Measurements from ENCODE around the gene TSPAN5.
"Not testable (repeated sequence)": the region's sequence is repeated elsewhere in the genome, so short reads cannot be mapped to it uniquely, and the experiment has no call there.

Gene TSPAN5

DNA sequence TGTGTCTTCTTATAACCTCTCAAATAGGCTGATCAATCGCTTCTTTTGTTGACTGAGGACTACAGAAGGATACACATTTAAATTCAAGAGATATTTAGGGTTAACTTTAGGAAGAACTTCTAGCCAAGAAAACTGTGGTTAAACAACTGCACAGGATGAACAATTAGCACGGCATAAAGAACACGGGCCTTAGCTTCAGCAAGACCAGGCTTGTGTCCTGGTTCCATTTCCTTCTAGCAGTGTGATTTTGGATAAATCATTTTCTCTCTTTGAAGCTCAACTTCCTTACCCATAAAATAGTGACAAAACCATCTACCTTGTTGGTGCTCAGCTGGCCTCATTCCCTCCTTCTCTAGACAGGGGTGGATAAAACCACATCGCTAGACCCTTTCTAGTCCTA lies 117.6 kb downstream of the TSPAN5 start:
- no peak for DNase-seq

DNA sequence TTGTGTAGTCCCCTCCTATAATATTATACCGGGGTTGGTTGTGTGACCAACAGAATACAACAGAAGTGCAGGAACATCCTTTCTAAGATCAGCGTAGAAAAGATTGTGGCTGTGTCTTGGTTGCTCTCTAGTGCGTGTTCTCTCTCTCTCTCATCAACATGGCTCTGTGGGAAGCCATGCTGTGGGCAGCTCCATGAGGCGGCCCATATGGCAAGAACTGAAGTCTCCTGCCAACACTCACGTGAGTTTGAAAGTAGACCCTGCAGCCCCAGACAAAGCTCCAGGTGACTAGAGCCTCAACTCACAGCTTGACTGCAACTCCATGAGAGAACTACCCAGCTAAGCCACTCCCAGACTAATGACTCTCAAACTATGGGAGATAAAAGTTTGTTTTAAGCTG lies 118.7 kb downstream of the TSPAN5 start:
- no peak for DNase-seq

DNA sequence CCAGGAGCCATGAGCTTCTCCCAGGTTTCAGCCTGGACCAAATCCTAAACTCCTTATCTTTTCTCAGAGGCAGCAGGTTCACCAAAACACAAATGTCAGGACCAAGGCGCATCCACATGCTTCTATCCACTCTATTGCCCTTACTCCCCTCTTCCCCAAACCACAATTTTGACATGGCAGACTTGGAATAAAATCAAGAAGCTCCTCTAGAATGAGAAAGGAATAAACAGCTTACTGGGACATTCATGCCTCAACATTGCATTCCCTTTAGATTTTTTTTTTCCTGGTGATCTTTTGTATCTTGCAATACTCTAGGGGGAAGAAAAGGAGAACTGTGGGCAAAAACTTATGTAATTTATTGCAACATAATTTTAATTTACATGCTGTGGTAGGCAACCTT lies 119.1 kb downstream of the TSPAN5 start:
- DNase-seq, result no peak

DNA sequence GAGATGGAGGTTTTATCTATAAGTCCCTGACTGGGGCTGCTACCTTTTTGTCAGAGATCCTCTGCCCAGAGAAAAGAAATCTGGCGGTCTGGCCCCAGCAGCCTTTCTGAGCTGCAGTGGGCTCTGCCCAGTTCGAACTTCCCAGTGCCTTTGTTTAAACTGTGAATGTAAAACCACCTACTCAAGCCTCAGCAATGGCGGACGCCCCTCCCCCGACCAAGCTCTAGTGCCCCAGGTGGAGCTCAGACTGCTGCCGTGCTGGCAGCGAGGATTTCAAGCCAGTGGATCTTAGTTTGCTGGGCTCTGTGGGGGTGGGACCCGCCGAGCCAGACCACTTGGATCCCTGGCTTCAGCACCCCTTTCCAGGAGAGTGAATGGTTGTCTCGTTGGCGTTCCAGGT lies 121.8 kb downstream of the TSPAN5 start:
- no peak for DNase-seq

DNA sequence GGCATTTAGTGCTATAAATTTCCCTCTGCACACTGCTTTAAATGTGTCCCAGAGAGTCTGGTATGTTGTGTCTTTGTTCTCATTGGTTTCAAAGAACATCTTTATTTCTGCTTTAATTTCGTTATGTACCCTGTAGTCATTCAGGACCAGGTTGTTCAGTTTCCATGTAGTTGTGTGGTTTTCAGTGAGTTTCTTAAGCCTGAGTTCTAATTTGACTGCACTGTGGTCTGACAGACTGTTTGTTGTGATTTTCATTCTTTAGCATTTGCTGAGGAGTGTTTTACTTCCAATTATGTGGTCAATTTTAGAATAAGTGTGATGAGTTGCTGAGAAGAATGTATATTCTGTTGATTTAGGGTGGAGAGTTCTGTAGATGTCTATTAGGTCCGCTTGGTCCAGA lies 124.3 kb downstream of the TSPAN5 start:
- DNase-seq, result not testable (repeated sequence)

DNA sequence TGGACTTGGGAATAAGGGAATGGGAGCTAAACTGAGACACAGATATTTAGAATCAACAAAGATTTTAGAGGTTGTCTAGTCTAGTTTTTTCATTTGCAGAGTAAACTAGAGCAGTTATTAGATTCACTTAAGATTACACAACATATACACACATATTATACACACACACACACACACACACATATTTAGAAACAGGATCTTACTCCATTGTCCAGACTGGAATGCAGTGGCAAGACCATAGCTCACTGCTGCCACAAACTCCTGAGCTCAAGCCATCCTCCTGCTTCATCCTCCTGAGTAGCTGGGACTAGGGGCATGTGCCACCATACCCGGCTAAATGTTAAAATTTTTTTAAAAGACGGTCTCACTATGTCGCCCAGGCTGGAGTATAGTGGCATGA lies 127.8 kb downstream of the TSPAN5 start:
- no peak for DNase-seq

DNA sequence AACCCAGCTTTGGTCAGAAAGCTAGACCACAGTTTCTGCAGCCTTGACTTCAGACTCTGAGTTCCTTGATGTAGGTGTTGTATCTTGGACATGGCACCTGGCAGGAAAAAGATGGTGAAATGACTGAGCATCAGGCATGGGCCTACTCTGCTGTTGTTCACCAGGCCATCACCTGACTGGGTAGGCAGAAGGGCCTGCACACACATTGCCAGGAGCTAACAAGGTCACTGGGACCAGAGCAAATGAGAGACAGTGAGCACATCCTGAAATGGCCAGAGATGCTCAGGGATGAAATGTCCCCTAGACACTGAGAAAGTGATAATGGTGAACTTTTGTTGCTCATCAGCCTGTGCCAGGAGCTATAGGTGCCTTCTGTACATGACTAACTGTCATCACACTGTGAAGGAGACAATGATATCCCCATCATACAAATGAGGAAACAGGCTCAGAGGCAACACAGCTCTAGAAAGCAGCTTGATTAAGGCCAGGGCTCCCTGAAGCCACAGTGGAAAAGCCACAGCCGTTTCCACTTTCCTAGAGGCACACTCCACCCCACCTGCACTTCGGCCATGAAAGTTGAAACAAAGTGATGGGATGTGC lies 128.3 kb downstream of the TSPAN5 start:
- no peak for DNase-seq

DNA sequence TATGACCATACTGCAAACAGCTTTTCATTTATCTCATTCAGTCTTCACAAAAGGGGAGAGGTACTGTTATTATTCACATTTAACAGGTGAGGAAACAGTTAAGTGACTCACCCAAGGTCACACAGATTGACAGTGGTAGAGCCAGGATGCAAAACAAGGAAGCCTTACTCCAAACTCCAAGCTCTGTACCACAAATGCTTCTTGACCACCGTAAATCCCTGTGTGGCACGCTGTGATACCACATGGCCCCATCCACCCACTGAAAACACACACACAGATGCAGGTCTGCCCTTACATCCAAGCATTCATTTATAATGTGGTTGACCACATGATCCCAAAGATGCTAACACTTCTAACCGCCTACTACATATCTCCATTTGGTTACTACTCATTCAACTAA lies 129.5 kb downstream of the TSPAN5 start:
- no peak for DNase-seq

DNA sequence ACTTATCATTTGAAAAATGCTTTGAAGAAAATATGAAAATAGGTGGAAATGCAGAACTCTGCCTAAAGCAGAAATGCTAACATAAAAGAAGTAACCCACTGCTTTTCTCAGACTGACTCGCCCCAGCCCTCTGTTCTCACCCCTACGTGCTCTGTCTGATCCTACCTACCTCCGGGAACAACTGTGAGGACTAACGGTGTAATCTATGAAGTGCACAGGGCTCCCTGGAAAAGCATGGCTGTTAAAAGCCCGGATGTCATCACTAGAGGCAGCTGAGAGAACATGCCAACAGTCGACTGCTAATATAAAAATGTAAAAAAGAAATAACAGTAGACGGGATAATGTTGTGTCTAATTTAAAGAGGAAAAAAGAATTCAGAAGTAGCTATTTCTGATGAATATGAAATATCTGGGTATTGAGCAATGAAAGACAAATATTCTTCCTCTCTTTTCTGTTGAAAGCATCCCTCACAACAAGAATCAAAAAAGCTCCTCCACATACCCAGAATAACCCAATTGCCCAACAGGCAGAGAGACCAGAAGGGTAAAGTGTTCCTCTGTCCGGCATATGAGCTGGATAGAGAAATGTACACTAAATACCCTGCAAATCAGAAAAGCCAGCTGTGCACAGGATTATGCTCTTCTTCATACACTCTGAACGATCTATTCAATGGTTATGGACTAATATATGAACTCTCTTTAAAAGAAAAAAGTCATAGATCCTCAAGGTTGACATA lies 130.7 kb downstream of the TSPAN5 start:
- DNase-seq, result no peak

DNA sequence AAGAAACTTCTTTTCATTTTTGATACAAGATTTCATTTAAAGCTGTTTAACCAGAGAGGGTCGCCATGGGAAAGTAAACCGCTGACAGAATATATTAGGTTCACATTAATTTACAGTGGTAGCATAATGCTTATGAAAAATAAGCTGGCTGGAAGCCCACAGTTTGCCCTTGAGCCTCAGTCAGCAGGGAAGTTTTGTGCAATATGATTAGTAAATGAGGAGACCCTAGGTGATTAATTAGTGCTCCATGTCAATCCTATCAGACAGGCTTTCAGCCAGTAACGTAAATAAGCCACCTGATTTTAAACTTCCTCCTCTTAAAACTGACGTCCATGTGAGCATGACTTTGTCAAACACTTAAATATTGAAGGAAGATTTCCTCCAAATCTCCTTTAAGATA lies 134.2 kb downstream of the TSPAN5 start:
- DNase-seq, result no peak

DNA sequence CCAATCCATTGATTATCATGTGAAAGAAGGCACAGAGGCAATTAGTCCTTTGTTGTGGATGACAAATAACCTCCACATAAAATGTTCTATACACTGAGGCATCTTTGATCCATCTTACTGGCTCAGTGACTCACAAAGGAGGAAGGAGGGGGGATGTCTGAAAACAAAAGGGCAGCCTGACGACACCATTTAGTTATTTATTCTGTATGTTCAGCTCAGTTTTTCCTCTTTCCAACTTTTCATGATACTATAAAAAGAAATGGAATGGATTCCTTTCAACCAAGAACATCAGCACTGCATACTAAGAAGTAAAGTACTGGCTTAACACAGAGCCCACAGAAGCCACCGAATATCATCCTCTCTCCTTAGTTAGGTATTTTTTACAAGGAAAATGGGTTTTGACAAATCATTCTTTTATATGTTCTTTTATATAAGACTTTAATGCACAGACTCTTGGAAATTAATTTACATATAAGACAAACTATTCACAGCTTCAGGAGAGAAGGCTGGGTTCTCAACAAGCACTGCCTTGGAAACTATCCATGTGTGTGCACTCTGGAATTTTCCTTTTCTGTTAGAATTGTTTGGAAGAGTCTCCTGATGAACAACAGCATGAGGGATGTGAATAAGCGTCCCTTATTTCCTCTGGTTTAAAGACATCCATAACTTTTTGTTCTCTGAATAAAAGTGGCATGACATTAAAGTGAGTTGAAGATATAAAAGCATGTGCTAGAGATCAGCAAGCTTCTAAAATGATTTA lies 135.6 kb downstream of the TSPAN5 start:
- no peak for DNase-seq

DNA sequence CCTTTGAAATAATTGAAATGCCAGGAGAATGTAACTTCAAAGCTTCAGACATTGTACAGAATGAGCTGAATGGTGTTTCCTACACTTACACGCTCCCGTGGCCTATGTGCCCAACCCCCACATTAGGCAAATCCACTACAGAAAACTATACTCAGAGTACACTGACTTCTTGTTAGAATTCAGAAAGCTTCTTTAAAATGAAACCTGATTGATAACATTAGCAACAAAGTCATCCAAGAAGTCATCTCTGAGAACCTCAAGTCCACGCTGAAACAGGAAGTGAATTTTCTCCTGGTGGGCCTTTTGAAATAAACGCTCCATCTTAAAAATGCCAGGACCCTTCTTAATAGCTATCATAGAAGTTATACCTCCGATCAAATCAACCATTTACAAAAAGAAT lies 136.3 kb downstream of the TSPAN5 start:
- DNase-seq, result no peak

DNA sequence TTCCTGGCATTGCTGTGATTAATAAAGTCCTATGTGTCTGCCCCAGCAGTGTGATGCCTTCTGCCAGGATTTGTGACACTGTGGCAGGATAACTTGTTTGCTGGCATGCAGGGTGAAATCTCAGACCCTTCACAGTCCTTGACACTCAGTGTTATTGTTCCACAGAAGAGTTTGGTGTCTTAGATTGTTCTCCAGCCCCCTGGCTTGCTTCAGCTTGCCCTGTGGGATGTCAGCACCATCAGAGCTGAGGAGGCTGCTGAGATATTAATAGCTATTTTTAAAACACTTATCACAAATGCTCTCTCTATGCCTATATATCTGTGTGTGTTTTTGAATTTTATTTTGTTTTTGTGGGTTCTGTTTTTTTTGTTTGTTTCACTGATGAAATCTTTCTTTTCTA lies 136.9 kb downstream of the TSPAN5 start:
- DNase-seq, result no peak

DNA sequence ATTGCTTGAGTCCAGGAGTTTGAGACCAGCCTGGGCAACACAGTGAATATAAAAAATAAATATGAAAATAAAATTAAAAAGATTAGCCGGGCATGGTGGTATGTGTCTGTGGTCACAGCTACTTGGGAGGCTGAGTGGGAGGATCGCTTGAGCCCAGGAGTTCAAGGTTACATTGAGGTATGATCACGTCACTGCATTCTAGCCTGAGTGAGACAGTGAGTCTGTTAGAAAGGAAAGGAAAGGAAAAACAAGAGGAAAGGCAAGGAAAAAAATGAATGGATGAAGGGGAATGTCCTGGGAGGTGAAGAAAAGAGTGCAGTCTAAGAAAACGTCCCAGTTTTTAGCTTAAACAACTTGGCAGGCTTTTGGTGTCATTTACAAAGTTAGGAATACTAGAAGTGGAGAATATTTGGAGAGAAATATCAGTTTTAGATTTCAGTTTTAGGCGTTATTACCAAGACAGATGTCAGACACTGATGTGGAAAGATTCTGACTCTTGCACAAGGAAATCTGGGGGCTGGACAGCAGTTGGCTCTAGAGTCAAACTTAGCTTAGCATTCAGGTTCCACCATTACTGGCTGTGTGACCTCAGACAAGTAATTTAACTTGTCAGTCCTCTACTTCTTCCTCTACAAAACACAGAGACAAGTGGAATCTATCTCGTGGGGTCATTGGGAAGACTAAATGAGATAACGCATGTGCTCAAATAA lies 139.0 kb downstream of the TSPAN5 start:
- DNase-seq, result no peak

DNA sequence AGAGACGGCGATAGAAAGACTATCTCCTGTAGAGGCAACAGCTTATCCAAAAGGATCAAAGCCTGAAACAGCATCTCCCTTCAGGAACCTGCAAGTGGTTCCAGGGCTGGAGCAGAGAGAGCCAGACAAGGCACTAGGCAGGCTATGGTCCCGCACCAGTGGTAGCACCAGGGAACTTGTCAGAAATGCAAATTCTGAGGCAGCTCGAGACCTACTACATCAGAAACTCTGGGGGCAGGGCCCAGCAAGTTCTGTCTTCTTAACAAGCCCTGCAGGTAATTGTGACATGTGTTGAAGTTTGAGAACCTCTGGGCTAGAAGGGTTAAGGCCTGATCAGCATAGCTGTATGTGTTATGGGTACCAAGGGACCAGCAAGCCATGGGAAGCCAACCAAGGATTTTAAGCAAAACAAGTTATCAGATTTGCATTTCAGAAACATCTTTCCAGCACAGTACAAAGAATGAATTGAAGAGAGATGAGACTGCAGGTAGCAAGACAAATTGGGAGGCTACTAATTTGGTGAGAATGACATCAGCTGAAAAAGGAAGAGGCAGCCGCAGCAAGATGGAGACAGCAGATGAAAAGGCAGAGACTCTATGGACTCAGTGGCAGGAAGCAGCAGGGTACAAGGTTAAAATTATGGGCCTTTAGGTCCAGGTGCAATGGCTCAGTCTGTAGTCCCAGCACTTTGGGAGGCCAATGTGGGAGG lies 139.7 kb downstream of the TSPAN5 start:
- no peak for DNase-seq

DNA sequence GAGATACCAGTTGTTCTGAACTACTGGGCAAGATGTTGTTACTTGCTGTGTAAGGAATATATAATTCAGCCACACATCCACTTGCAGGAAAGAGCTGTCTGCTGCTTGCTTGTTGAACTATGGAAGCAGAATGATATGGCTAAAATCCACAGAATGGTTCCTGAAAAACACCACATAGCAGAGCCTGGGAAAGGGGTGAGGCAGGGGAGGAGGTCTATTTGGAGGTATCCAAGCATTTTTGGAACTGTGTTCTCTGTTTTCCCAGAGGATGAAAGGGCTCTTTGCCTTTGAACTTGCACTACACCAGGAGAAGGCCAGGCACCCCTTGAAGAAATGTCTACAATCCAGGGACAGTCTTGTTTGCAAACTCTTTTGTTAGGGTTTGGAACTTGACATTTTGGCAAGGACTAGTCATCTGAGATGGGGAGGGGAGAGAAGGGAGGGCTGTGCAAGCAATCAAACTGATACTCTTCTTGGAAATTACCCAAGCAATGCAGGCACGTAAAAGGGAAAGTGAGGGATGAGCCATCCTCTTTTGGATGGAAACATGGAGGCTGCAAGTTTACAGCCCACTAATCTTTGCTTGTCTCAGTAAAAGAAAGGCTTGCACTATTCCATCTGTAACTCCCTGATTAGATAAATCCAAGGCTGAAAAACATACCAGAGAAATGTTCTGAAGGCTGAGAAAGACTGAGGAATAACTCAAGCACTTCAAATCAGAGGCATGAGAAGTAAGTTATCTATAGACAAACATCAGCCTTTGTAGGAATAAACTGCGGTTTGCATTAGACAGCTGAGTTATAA lies 141.0 kb downstream of the TSPAN5 start:
- DNase-seq, result no peak

DNA sequence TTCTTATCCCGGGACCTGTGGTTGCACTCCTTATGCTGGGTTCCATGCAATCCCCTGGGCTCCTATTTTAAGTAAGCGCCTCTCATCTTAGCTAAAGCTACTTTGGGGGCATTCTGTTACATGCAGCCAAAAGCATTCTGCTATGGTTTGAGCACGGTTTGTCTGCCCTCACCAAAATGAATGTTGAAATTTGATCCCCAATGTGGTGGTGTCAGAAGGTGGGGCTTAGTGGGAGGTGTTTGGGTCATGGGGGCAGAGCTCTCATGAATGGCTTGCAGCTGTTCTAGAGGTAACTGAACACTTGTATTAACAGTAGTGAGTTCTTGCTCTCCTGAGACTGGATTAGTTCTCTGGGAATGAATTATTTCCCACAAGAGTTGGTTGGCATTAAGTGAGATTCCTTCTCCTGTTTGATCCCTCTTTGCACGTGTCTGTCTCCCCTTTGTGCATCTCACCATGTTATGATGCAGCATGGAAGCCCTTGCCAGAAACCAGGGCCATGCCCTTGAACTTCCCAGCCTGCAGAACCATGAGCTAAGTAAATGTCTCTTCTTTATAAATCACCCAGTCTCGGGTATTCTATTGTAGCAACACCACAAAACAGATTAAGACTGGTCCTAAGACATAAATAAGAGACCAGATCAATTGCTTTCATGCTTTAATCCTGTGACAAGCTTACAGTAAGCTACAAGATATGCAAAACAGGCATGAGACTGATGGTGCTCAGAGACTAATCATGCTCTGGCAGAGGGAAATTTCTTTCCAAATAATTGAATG lies 141.8 kb downstream of the TSPAN5 start:
- DNase-seq, result no peak

DNA sequence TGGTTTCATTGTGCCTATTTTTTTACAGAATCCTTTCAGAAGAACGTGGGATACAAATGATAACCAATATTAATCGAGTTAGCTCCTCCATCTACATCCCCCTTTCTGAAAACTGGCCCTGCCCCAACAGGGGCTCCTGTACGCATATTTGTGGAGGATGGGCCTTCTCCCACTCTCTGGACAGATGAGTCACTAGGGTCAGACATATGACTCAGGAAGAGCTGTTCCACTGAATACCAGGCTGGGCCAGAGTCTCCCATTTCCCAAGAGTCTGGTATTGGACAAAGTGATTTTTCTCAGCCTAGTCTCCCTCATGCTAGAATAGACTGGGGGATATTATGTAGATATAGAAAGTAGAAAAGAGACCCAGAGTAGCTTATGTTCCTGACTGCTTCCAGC lies 142.4 kb downstream of the TSPAN5 start:
- DNase-seq, result no peak

DNA sequence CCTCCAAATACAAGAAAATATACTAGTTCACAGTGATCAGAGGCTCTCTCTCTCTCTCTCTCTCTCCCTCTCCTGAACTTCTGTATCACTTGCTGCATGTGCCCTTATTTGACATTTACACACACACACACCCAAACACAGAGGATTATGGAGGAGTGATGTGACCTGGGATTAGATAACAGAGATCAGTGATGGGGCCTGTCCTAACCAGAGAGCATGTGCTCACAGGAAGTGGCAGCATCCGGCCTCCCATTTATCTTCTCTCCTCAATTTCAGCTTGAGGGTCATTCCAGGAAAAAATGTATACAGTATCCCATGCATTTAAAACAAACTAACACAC lies 143.0 kb downstream of the TSPAN5 start:
- DNase-seq, result no peak

DNA sequence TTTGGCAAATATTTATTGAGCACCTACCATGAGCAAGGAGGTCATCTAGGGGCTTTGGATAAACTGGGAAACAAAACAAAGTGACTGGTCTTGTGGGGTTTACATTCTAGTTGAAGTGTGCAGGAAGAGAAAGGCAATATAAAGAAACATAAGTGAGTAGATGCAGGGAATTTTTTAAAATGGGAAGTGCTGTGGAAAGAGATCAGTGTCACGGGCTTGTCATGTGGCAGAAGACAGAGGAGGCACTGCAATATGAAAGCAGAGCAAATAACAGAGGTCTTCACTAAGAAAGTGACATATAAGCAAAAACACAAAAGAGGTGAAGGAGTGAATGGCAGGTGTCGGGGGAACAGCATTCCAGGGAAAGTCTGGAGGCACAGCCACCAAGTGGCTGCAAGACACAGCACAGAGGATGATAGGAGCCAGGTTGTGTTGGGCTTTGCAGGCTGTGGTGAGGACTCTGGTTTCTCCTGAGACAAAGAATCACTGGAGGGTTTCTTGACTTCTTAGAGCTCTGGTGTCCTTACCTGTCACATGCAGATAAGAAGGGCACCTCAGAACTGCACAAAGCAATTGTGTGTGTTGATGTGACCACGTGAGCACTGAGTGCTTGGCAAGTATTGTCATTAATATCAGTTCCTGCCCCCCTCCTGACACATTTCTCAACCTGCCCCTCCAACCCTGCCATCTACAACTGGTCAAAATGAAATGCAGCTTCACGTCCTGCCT lies 143.5 kb downstream of the TSPAN5 start:
- no peak for DNase-seq

DNA sequence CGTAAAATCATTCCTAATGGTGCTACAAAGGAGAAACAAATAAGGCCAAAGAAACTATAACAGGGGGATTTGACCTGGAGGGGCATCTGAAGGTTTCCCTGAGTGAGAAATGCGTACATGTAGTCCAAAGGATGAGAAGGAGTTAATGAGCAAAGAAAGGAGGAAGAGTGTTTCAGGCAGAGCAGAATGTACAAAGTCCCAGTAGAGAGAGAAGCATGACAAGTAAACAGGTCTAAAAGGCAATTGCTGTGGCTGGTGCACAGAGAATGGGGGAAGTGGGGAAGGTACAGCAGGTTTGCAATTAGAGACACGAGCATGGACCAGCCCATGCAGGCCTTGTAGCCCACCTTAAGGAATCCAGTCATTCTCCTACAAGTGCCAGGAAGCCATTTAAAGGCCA lies 145.5 kb downstream of the TSPAN5 start:
- no peak for DNase-seq

Measured in activated T-cell treated with anti-CD3 and anti-CD28 coated beads, Interleukin-2, amount 50 U/mL, for 1 hour (primary cell).